ENCODE results near the gene HNRNPR. TPM values are rescaled to one million over a fixed set of nuclear protein-coding genes. Genes with fewer than 3 reads are reported as not detected.

HNRNPR gene
- total and polyA plus RNA-seq, 9 of the 15 experiments (the other 6 are each of a cell fraction or from before 2014, with no cell fraction given) = 80.9 to 372 (median 301) TPM

GRCh38 chr1:23341931-23342692 is 2.0 kb downstream of the HNRNPR start (continued):
- TF ChIP-seq ZNF655 (CRISPR knock-in tag; IDR thresholded peaks at IDR 0.05) (no peak), RB1 (IDR thresholded peaks at IDR 0.05; ENCODE audit: low read depth) (no peak), RBM14 (IDR thresholded peaks at IDR 0.05; ENCODE audit: borderline replicate concordance, insufficient read depth, low read depth, low read length) (no peak), FOXJ2 (tag; IDR thresholded peaks at IDR 0.05) (no peak), BRD4 (IDR thresholded peaks at IDR 0.05) (no peak), ZBTB49 (CRISPR knock-in tag; IDR thresholded peaks at IDR 0.05; ENCODE audit: borderline replicate concordance) (no peak), GATA2 (CRISPR knock-in tag; IDR thresholded peaks at IDR 0.05) (0 out of 2 replicates have a peak, but pooled peaks have one; percentile 15), E2F6 (IDR thresholded peaks at IDR 0.05; ENCODE audit: borderline replicate concordance in 1 of 2, extremely low read depth in 1 of 2, insufficient read depth in 1 of 2, insufficient read length in 1 of 2, low read depth in 1 of 2, low read length in 1 of 2, poor library complexity in 1 of 2, severe bottlenecking in 1 of 2) (no peak), NCOA2 (IDR thresholded peaks at IDR 0.05; ENCODE audit: partially characterized antibody in 2 of 2) (no peak), NELFE (IDR thresholded peaks at IDR 0.05; ENCODE audit: insufficient read depth, insufficient read length) (no peak), RBM15 (IDR thresholded peaks at IDR 0.05; ENCODE audit: insufficient read depth, low read length) (no peak), GABPB2 (CRISPR knock-in tag; conservative IDR thresholded peaks at IDR 0.05) (no peak), TCF15 (CRISPR knock-in tag; IDR thresholded peaks at IDR 0.05) (no peak), IFI16 (CRISPR knock-in tag; IDR thresholded peaks at IDR 0.05) (no peak), RBM25 (IDR thresholded peaks at IDR 0.05; ENCODE audit: low read depth, low read length, severe bottlenecking) (no peak), ZNF280B (CRISPR knock-in tag; IDR thresholded peaks at IDR 0.05) (no peak), DDX20 (tag; IDR thresholded peaks at IDR 0.05; ENCODE audit: low read depth) (no peak), NR2C2 (CRISPR knock-in tag; IDR thresholded peaks at IDR 0.05) (no peak), NR2C2 (tag; IDR thresholded peaks at IDR 0.05) (no peak)

All from K562 (cell line).